ENCODE results near the gene GARIN5B. TPM values are rescaled to one million over a fixed set of nuclear protein-coding genes. Genes with fewer than 3 reads are reported as not detected.
A peak's percentile ranks its signal among the peaks of the same experiment; 100 is the strongest.
"Not testable (repeated sequence)": the region's sequence is repeated elsewhere in the genome, so short reads cannot be mapped to it uniquely, and the experiment has no call there.

Gene GARIN5B
- total RNA-seq, 1 experiment from 2014 or later: 0.11 TPM

DNA sequence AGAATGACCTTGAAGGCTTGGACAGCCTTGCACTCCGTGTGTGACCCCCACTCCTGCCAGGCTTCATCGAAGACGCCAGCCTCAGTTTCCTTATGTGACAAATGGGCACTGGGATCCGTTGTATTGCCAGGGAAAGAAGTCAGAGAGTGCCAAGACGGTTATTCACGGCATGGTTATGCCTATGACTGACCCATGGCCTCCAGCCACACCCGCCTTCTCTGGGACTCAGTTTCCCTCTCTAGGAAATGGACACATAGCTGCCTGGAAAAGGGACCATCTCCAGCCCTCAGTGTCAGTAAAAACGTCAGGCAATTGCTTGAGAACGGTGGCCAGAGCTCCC is 45.4 kb upstream of the GARIN5B start:
- TSS peak; percentile 91 for BruUV-seq (replicated peaks)
- DNase-seq: no peak
- no peak for TF ChIP-seq EZH2 (IDR thresholded peaks at IDR 0.05; ENCODE audit: low read depth)
- TF ChIP-seq, protein P1, sequence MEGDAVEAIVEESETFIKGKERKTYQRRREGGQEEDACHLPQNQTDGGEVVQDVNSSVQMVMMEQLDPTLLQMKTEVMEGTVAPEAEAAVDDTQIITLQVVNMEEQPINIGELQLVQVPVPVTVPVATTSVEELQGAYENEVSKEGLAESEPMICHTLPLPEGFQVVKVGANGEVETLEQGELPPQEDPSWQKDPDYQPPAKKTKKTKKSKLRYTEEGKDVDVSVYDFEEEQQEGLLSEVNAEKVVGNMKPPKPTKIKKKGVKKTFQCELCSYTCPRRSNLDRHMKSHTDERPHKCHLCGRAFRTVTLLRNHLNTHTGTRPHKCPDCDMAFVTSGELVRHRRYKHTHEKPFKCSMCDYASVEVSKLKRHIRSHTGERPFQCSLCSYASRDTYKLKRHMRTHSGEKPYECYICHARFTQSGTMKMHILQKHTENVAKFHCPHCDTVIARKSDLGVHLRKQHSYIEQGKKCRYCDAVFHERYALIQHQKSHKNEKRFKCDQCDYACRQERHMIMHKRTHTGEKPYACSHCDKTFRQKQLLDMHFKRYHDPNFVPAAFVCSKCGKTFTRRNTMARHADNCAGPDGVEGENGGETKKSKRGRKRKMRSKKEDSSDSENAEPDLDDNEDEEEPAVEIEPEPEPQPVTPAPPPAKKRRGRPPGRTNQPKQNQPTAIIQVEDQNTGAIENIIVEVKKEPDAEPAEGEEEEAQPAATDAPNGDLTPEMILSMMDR (conservative IDR thresholded peaks at IDR 0.05): no peak
- Histone ChIP-seq H3K79me2 (ENCODE audit: low read depth) (peaks cover 40% of the 10 kb centered on the region), H3K27me3 (ENCODE audit: insufficient read depth, low read depth) (no peaks in the 10 kb centered on the region), H3K4me3 (peak overlapping the region; percentile 63), H3K9me3 (ENCODE audit: insufficient read depth, low read depth) (no peaks in the 10 kb centered on the region), H3K9me2 (ENCODE audit: insufficient read depth) (no peaks in the 10 kb centered on the region), H4K20me1 (ENCODE audit: insufficient read depth) (peaks cover 34% of the 10 kb centered on the region), H3K4me2 (peak overlapping the region; percentile 84), H3K27ac (peak overlapping the region; percentile 28; the same call in 1 of the 2 replicates), H3K4me1 (replicated peaks; ENCODE audit: insufficient read depth) (peaks cover 21% of the 10 kb centered on the region), H2AFZ (peak overlapping the region; percentile 85), H3F3A (ENCODE audit: insufficient read depth, low read depth) (peaks cover 36% of the 10 kb centered on the region), H3K36me3 (ENCODE audit: low read depth) (peaks cover 21% of the 10 kb centered on the region)
- POLR2A ChIA-PET (ENCODE audit: unreplicated experiment): interaction anchor here (0.7 kb wide), 1 partner anchor 107 kb away, joined by 3 read pairs; no protein-coding TSS in a partner anchor
- intact Hi-C loops (cut with micrococcal nuclease; ENCODE audit: unreplicated experiment): loop anchor here (5.0 kb wide), 1 partner anchor 241 kb away; the partner anchor contains the start of gene DNAAF3
- CTCF ChIA-PET: no interaction called here

DNA sequence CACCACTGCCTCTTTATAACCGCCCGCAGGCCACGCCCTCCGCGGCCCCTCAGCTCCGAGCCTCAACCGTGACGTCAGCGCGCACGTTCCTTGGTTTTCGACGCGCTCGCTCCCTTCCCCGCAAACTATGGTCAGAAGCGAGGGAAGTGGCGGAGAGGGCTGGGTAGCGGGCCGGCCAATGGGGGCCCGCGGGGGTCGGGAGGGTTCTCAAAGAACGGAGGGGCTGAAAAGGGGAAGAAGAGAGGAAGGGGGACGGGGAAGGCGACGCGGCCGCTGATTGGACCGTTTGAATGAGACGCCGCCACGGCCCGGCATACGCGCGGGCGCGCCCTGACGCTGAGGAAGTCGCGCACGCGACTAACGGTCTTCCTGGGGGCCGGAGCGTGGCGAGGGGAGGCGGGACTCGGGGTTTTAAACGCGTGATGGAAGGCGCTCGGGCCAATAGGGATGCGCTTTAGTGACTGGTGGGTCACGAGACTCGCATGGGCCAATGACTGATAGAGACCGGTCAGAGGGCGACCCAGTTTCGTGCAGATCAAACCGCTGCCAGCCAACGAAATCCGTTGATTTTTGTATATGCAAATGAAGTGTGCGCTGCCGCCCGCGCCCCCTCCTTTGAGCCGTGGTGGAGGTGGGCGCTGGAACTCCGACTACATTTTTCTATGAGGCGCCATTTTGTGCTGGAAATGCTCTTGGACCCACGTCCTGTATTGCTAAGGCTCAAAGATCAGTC is 44.9 kb upstream of the GARIN5B start:
- Histone ChIP-seq H4K20me1 (ENCODE audit: insufficient read depth) (peaks cover 39% of the 10 kb centered on the region), H3K9me3 (ENCODE audit: insufficient read depth, low read depth) (no peaks in the 10 kb centered on the region), H3K27ac (peak overlapping the region; percentile 86), H3K9me2 (ENCODE audit: insufficient read depth) (no peaks in the 10 kb centered on the region), H3K79me2 (ENCODE audit: low read depth) (peaks cover 45% of the 10 kb centered on the region), H3K36me3 (ENCODE audit: low read depth) (peaks cover 24% of the 10 kb centered on the region), H3K4me1 (replicated peaks; ENCODE audit: insufficient read depth) (peaks cover 21% of the 10 kb centered on the region), H3K4me2 (peak overlapping the region; percentile 84), H3F3A (ENCODE audit: insufficient read depth, low read depth) (peaks cover 41% of the 10 kb centered on the region), H2AFZ (peak overlapping the region; percentile 85), H3K4me3 (peak overlapping the region; percentile 63), H3K27me3 (ENCODE audit: insufficient read depth, low read depth) (no peaks in the 10 kb centered on the region)
- CTCF ChIA-PET: no interaction called here
- peak; percentile 95 to 98 for DNase-seq
- no peak for TF ChIP-seq EZH2 (IDR thresholded peaks at IDR 0.05; ENCODE audit: low read depth)
- TF ChIP-seq, protein P1 (conservative IDR thresholded peaks at IDR 0.05): no peak
- POLR2A ChIA-PET (ENCODE audit: unreplicated experiment): interaction anchor here (0.5 to 1.2 kb wide), 19 partner anchors 14 to 339 kb away, joined by 3 to 42 read pairs (median 5); partner anchors contain the start of genes HSPBP1, ISOC2, KMT5C and TMEM238
- BruUV-seq (replicated peaks): no TSS peak
- intact Hi-C loops (cut with micrococcal nuclease; ENCODE audit: unreplicated experiment): loop anchor here (2.0 to 5.0 kb wide), 3 partner anchors 23 to 241 kb away; partner anchors contain the start of genes DNAAF3, KMT5C, RPL28 and TMEM238

DNA sequence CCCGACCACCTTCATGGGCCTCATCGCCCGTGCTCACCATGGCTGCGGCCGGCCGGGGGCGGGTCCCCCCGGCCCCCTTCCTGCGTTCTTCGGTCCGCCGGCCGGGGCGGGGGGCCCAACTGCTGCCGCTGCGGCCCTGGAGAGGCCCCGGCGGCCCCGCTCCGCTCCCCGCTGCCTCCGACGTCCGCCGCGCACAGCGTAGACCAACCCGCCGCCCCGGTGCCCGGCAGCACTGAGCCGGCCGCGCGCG is 44.4 kb upstream of the GARIN5B start, which contains the start of gene UBE2S:
Gene UBE2S (minus strand): TSS at position 239 of the 250 bp plus-strand sequence. CDS start 199 bp downstream, at position 40.
- BruUV-seq (replicated peaks); H3K9me3 ChIP-seq (ENCODE audit: insufficient read depth, low read depth); H3K9me2 ChIP-seq (ENCODE audit: insufficient read depth); CTCF ChIA-PET; H3K27me3 ChIP-seq (ENCODE audit: insufficient read depth, low read depth); DNase-seq: not testable (repeated sequence)
- intact Hi-C loops (cut with micrococcal nuclease; ENCODE audit: unreplicated experiment): loop anchor here (2.0 to 5.0 kb wide), 3 partner anchors 23 to 240 kb away; partner anchors contain the start of genes DNAAF3, KMT5C, RPL28 and TMEM238
- H2AFZ ChIP-seq: peak within 1 kb of the TSS; percentile 85
- H3K4me3 ChIP-seq: peak within 1 kb of the TSS; percentile 63
- H3K4me1 ChIP-seq (replicated peaks; ENCODE audit: insufficient read depth): peaks cover 21% of the 10 kb centered on the region
- peaks cover 29% of the 10 kb centered on the region for H3K36me3 ChIP-seq (ENCODE audit: low read depth)
- peak within 1 kb of the TSS; percentile 86 for H3K27ac ChIP-seq
- H4K20me1 ChIP-seq (ENCODE audit: insufficient read depth): peaks cover 44% of the 10 kb centered on the region
- H3F3A ChIP-seq (ENCODE audit: insufficient read depth, low read depth): peaks cover 46% of the 10 kb centered on the region
- POLR2A ChIA-PET (ENCODE audit: unreplicated experiment): interaction anchor here (0.6 to 1.2 kb wide), 16 partner anchors 22 to 338 kb away, joined by 3 to 42 read pairs (median 6); partner anchors contain the start of genes HSPBP1, ISOC2, KMT5C and TMEM238
- H3K79me2 ChIP-seq (ENCODE audit: low read depth): peaks cover 50% of the 10 kb centered on the region
- peak within 1 kb of the TSS; percentile 84 for H3K4me2 ChIP-seq
